Measurements from ENCODE around the gene NTSR2.
"Not testable (repeated sequence)": the region's sequence is repeated elsewhere in the genome, so short reads cannot be mapped to it uniquely, and the experiment has no call there.

The NTSR2 gene

DNA sequence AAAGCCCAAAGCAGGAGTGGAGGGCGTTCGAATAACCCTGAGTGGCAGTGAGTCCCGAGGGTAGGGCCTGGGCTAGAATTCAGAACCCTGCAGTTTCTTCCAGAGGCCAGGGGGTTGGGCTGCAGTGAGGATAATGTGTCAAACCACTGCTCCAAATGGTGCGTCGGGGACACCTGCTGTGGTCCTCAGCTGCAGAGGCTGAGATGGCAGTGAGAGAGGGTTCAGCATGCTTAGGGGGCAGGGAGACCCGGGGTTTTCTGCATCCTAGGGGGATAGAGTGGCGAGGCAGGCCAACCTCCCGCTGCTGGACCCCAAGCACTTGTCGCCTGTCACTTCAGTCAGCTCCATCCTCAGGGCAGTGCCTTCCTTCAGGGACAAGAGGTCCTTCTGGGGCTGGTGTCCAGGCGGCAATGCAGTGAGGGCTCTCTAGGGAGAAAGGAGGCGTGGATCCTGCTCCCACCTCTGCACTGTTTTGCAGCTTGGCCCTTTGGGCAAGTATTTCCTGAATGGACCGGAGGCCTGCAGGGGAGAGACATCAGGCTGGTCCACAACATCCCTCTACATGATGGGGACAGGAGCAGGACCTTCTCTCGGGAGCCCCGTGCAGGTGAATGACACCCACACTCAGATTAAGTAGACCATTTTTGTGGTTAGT lies 8.4 kb upstream of the NTSR2 start:
- no peak for DNase-seq

DNA sequence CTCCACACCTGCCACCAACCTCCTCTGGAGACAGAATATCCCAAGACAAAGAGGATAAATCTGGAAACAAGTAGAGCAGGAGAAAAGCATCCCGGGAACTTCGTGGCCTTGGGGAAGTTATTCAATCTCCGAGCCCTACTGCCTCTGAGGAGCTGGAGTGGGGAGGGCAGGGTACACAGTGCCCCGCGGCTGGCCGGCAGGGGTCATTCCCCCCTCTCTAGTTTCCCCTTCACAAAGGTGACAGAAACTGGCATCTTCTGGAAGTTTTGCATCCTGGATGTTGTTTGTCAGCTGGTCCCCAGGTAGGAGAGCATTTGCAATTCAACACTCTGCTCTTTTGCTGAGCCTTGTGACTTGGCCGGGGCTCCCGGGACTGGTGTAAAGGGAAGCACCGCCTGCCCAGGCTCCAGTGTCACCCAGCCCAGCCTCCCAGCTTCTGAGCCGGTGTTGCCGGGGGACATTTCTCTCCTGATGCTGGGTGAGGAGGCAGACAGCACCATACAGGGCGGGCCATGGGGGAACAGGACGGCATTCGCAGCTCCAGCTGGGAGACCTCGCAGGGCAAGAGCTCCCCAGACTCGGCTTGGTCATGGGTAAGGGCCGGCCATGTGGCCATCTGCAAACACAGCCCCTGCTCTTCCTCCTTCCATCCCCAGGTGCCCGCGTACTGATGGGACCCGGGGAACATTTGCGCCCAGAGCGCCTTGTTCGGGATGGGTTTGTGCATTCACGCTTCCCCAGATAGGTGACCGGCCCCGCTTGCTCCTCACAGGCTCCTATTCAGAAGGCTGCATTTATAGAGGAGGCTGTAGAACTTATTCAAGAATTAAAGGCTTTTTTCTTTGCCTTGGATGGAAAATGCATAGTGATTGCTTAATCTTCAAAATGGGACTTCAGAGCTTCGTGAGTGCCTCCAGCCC lies 7.4 kb upstream of the NTSR2 start:
- DNase-seq: no peak

DNA sequence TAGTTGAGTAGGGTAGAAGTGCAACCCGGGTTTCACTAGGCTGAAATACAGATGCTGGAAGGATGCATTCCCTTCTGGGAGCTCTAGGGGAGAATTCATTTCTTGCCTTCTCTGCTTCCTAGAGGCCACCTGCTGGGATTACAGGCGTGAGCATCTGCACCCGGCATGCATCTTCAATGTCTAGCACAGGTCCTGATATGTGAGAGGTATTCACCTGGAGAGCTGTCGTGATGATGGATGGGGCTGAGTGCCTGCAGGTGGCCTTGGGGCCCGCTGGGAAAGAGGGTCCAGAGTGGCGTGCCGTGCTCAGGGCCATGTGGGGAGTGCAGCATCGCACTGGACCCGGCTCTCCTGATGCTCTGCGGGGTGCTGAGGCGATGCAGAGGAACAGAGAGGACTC lies 6.6 kb upstream of the NTSR2 start:
- DNase-seq: no peak

DNA sequence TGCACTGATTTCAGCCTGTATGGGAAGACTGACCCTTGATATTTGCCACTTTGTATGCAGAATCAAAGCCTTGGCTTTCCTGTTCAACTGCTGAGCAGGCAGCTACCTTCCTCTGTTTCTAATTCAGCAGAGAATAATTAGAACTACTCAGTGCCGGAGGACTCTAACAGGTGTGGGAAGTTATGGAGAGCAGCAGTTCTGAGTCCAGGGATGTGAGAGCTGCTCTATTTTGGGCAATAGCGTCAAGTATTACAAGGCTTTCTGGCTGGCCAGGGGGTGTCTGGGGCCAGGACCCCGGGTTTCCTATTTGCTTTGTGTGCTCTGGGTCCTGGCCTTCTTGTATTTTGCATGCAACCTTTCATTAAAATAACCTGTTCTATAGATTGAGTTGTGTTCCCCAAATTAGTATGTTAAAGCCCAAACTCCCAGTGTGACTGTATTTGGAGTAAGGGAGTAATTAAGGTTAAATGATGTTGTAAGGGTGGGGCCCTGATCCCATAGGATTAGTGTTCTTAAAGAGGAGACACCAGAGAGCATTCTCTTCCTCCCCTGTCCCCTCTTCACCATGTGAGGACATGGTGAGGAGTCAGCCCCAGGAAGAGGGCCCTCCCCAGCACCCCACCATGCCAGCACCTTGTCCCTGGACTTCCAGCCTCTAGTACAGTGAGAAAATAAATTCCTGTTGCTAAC lies 5.6 kb upstream of the NTSR2 start:
- DNase-seq: no peak

DNA sequence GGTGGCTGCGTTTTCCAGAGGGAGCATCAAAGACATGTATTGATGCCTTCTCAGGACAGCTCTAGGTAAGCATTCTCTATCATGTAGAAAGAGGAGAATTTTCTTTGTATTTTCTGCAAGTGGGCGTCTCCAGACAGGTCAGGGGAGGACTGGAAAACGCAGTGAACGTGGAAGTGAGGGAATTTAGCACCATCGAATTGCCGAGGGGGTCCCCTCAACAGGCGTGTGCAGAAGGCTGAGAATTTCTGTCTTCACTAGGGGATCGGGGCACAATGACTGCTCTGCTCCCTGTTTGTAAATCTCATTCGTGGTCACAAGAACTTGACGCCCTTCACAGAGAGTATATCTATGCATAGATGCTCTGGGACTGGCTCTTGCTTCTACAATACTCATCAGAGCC lies 5.0 kb upstream of the NTSR2 start:
- no peak for DNase-seq

DNA sequence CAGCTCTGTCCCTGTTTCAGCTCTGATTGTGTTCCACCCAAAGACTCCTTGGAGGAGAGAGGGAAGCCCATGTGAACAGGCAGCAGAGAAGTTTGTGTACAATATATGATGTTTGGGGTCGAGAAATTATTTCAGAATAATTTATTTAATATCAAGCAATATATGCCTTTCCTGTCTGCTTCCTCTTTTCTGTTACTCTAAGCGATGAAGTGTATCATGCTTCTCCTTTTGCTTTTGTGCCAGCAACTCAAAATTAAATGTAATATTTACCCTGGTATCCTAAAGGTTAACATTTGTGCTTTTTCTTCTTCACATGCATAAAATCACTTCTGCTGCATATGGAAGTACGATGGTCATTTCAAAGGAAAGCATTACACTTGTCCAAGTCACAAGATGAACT lies 2.4 kb upstream of the NTSR2 start:
- no peak for DNase-seq

DNA sequence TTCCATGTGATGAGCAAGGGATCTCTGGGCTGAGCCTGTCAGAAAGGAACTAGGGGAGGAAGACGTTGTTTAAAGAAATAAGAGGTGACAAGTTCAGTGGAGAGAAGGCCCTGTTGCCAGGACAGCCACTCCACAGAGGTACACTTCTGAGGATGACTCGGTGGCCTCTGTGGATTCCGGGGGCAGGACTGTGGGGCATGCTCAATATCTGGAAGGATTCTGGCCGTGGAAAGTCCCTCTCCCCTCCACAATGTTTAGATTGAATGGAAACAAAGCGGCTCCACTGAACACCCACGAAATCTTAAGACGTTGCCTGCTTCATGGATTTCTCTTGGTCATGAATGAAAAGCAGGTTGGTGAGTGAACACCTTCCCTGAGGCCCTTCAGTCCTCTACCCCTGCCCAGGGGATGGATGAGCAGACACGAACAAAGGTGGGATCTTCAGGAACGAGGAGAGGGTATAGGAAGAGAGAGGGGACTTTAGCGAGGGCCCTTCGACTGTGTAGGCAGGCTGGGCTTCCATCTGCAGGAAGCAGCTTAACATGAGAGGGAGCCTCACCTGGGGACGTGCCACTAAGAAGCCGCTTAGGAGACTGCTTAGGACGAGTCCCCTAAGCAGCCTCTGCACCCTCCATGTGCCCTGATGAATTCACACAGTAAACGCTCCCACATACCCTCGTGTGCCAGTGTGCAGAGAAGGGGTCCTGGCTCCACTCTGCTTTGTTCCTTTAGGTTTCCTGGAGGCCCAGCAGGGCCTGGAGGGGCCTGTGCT lies 1.9 kb downstream of the NTSR2 start:
- DNase-seq: no peak

DNA sequence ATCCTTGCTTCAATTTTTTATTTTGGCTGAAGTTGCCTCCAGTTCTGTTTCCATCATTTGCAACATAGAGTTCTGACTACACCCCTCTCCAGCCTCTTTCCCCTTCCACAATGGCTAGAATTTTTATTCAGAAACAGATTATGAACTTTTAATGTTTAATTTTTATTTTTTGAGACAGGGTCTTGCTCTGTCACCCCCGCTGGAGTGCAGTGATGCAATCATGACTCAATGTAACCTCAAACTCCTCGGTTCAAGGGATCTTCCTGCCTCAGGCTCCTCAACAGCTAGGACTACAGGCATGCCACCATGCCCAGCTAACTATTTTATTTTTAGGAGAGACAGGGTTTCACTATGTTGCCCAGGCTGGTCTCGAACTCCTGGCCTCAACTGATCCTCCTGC lies 2.8 kb downstream of the NTSR2 start:
- no peak for DNase-seq

DNA sequence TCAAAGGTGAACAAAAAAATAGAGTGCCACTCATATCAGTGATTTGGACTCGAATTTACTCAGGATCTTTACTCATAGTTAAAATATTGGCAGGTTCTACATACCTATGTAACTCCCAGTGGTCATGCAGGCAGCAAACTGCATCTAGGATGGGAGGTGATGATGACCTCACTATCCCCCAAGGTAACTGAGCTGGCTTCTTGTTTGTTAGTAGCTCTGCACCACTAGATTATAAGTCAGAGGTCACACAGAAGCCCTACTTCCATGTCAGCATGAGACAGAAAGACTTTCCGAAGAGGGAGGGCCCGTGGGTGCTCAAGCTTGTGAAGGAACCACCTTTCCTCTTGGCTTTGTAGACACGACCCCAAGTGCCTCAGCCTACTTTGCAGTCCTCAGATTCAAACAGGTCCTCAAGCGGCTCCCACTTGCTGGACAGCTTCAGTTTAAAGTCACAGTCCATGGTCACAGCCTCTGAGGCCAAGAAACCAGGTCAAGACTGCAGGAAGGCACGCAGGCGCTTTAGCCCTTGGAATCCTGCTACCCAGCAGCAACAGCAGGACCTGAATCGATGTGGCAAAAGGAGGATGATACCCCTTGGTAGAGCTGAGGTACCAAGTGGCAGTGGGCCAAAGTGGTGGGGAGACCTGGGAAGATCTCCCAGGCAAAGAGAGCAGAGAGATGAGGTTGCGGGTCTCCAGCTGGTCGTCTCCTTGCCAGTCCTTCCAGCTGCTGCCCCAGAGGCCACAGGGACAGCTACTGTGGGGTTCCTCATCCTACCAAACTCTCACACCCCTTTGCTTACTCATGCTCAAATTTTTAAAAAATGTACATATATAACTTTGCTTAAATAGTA lies 4.3 kb downstream of the NTSR2 start:
- no peak for DNase-seq

DNA sequence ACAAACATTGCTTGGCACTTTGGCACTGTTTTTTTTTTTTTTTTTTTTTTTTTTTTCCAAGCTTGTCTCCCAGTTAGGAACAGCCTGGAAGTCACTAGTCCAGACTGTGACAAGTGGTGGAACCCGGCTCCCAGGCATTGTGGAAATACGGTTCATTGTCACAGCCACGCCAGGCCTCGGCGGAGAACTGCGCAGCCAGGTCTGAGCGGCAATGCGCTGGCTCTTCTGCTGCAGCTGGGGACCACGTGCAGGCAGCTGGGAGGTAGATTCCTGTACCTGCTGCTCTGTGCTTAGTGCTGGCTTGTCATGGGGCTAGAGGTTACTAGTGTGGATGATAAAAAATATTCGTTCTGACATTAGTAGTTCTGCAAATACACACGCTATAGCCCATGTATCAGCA lies 5.0 kb downstream of the NTSR2 start:
- DNase-seq: no peak

DNA sequence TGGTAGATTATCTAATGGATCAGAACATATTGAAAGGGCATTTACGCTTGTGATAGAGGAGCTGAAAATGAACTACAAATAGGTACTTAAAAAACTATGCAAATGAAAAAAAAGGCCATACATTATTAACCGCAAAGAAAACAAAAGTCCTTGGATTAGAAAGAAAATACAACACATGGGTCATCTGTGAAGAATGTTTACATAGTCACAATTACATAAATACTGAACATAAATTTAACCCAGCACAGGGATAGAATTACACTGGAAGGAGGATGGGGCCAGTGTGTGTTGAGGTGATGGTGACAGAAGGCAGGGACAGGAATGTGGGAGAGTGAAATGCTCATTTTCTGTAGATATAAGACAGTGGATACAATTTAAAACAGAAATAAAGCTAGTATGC lies 6.6 kb downstream of the NTSR2 start:
- no peak for DNase-seq

DNA sequence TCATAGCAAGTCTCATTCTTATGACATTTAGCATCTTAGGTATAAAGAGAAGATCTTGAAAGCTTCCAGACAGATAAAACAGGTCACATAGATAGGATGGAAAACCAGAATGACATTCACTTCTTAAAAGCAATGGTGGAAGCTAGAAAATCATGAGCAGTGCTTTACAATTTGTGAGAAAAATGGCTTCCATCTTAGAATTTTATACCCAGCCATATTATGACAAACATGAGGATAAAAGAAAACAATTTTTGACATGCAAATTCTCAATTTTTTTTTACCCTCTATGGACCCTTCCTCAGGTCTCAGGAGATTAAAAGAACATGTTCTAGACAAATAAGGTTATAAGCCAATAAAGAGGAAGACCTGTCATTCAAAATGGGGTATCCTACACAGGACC lies 7.1 kb downstream of the NTSR2 start:
- no peak for DNase-seq

DNA sequence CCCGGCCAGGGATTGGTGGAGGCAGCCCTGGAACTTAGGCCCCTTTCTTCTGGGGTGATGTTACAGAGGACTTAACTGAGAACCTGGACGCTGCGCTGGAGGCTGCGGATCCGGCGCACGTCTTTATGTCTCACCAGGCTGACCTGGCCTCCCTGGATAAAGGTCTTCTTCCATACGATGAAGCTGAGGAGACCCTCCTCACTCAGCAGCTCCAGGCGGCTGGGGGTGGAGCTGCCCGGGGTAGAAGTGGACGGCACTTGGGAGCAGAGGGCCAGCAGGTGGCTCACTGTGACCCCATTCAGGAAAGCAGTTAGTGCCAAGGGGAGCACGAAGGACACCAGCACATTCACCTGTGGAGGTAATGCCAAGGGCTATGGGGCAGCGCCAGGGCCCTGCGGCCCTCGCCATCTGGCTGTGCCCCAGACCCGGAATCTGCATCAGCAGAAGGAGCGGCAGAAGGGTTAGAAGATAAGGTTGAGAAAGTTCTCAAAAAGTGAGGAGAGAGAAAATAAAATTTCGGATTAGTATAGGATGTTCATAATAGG lies 8.0 kb downstream of the NTSR2 start:
- DNase-seq: no peak

DNA sequence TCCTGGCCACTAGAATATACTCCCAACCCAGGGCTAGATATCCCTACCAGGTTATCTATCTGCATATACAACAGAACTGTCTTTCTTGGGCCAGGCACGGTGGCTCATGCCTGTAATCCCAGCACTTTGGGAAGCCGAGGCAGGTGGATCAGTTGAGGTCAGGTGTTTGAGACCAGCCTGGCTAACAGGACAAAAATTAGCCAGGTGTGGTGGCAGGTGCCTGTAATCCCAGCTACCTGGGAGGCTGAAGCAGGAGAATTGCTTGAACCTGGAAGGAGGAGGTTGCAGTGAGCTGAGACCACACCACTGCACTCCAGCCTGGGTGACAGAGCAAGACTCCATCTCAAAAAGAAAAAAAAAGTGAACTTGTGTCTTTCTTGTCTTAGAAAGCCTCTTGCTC lies 9.6 kb downstream of the NTSR2 start:
- not testable (repeated sequence) for DNase-seq

DNA sequence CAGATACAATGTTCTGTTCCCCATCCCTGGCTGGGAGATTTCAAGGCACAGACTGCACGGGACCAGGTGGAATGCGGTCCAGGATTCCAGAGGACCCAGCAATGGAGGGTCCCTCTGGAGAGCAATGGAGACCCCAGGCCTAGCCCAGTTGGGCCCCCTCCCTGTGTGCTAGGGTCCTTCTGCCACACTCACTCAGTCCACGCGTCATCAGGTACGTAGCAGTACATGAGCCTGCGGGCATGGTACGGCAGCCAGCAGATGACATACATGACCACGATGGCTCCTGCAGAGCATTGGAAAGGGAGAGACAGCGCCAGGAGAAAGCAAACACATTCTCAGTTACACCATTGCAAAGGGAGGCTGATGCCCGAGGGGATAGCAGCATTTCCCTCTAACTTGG lies 10.1 kb downstream of the NTSR2 start:
- no peak for DNase-seq

DNA sequence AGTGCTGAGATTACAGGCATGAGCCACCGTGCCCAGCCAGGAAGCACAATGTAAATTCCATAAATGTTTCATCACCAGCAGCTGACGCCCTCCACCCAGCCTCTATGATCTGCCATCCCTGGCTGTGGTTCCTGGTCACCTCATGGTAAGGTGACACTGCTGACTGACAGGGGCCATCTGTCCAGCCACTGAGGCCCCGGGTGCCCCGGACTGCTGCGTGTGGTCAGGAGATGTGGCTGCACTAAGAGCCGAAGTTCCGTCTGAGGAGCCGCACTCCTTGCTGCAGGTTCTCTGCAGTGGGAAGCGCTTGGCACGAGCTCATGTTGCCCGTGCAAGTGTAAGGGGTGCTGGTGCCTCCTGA lies 10.9 kb downstream of the NTSR2 start:
- DNase-seq: no peak

DNA sequence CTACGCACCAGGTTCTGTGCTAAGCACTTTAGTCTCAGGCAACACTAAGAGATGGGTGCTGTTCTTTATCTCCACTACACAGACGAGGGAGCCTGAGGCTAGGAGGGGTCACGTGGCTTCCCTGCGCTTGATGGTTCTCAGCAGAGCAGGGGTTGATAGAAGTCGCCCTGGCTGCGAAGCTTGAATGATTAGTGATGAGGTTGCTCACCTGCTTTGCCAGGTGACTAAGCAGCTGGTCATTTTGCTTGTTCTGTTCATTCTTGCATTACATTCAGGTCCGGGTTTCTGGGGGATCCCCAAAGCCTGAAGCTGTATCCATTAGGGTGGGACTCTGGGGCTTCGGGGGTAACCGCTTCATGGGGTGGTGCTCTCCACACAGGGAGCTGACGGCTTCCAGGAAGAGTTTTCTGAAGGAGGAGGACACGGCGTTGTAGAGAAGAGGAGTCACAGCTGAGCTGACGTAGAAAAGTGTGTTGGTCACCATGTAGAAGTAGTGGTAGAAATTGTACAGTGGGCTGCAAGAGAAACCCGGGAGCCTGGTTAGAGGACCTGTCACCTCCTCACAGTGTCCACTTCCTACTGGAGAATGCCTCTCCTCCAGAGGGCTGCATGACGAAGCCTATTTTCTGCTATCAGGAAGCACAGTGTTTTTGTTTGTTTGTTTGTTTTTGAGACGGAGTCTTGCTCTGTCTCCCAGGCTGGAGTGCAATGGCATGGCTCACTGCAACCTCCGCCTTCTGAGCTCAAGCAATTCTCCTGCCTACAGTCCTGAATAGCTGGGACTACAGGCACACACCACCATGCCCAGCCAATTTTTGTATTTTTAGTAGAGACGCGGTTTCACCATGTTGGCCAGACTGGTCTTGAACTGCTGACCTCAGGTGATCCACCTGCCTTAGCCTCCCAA lies 11.5 kb downstream of the NTSR2 start:
- no peak for DNase-seq

DNA sequence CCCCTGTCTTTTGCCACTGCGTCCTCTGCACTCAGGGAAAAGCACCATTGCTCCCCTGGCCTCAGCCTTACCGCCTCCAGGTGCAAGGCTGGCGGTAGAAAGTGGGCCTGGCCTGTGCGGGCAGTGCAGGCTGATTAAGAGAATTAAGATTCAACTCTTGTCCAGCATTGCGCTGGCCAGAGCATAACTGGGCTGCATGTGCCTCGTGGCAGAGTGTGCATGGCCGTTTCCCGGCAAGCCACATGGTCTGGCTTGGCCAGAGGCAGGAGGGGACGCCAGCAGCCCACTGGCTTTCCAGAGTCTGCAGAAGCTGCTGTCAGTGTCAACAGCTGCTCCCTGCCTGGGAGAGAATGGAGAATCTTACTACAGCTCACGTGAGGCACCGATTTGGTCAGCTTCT lies 12.3 kb downstream of the NTSR2 start:
- DNase-seq: no peak

DNA sequence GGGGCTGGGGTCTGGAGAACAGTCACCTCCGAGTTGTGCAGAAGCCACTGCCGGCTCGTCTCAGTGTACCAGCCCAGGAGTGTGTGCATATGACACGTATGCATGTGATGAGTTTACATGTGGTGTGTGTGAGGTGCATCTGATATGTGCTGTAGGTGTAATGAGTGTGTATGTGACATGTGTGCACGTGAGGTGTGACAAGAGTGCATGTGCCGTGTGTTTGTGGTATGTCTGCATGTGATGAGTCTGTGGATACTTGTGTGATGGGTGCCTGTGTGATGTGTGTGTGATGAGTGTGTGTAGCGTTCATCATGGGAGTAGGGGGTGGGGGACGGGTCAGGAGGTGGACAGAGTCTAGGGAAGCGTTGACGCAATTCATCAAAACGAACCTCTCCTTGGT lies 12.8 kb downstream of the NTSR2 start:
- DNase-seq: no peak

DNA sequence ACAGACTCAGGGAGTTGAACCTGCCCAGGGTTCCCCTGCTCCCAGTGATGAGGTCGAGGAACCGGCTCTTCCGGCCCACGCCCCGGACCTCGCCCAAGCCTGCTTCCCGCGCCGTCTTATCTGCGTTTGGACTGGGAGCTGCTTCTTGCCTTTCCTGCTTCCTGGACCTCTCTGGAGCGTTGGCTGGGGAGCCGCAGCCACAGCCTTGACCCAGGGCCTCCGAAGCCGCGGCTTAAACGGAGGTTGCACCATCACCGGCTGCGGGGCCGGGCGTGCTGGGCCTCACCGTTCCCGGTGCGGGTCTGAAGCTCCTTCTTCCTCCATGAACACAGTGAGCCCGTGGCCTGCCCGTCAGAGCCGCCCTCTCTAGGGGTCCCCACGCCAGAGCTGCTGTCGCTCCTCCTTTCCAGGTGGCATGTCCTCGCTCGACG lies 13.3 kb downstream of the NTSR2 start:
- no peak for DNase-seq

DNA sequence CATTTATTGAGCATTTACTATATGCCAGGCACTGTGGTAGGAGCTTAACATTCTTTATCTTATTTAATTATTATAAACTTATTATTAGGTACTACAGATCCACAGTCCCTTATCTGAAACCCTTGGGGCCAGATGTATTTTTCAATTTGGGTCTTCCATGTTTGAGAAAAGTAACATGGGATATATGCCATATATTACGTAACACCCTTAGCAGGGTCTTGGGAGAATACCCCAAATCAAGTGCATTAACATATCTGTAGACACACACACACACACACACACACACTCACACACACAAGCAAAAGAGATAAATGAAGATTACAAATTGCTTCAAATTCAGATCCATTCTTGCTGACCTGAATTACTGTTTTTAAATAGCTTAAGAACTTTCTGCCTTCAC lies 13.7 kb downstream of the NTSR2 start:
- no peak for DNase-seq
